Cardiac muscle cell (in vitro differentiated cells and primary cell): ENCODE data around the gene ERCC5. TPM values are rescaled to one million over a fixed set of nuclear protein-coding genes. Genes with fewer than 3 reads are reported as not detected.

Experiments
- DNase-seq, 2 donors: peaks; one replicate each; pipeline versions ENCODE4 v3.0.0 to v3.0.0-alpha.2; 2010 to 2017; ENCODE audit warnings: low read depth in 1 of 2, low spot score in 1 of 2
- H3K27ac ChIP-seq: fragments of 200-600 bp; sonication (generic); 2 replicates; pipeline ENCODE4 v1.5.1; 2016
- H3K27me3 ChIP-seq: fragments of 200-600 bp; sonication (generic); 2 replicates; pipeline ENCODE4 v1.6.0; 2016; ENCODE audit warnings: control low read depth
- H3K36me3 ChIP-seq: fragments of 200-600 bp; sonication (generic); 2 replicates; pipeline ENCODE4 v1.5.1; 2016; ENCODE audit warnings: control low read depth
- H3K4me1 ChIP-seq: fragments of 200-600 bp; sonication (generic); 2 replicates; pipeline ENCODE4 v1.8.1; 2017; ENCODE audit warnings: low read depth, mild to moderate bottlenecking, mixed run types
- H3K4me3 ChIP-seq: fragments of 200-600 bp; sonication (generic); 2 replicates; pipeline ENCODE4 v1.5.1; 2016; ENCODE audit warnings: mild to moderate bottlenecking
- H3K9me3 ChIP-seq: fragments of 200-600 bp; sonication (generic); 2 replicates; pipeline ENCODE4 v1.5.1; 2017; ENCODE audit warnings: low read depth, mild to moderate bottlenecking, control low read depth
- polyA plus RNA-seq: library from polyadenylated mRNA; unstranded; fragments of >200 nt; fragmentation: Nextera tagmentation; extraction: Ambion mirVana; gene quantifications from 2 replicates; pipeline ENCODE4 v1.2.1, GENCODE V29; 2016
- total RNA-seq: library from RNA; depleted of rRNA; stranded (reverse); fragments of >200 nt; gene quantifications from 2 replicates; pipeline ENCODE4 v1.2.3, GENCODE V29; 2016
- TF ChIP-seq, protein P1 (sequence below): IDR thresholded peaks from 2 replicates; pipeline ENCODE4 v1.5.1; 2012; ENCODE audit warnings: low read depth, mild to moderate bottlenecking, low read length

The ERCC5 gene
- total and polyA plus RNA-seq, 2 experiments from 2014 or later = 24.9 to 84.3 TPM

DNA sequence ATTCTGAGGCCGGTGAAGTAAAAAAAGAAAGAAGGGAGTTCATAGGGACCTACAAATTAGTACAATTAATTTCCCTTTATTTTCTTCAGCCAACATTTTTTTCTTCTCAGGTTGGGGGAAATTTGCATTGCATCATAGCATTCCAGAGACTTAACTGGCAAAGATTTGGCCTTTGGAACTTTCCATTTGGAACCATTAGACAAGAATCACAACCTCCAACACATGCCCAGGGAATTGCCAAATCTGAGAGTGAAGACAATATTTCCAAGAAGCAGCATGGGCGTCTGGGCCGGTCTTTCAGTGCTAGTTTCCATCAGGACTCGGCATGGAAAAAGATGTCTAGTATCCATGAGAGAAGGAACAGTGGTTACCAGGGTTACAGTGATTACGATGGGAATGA is 6.4 kb upstream of the ERCC5 start:
- TF ChIP-seq, protein P1, sequence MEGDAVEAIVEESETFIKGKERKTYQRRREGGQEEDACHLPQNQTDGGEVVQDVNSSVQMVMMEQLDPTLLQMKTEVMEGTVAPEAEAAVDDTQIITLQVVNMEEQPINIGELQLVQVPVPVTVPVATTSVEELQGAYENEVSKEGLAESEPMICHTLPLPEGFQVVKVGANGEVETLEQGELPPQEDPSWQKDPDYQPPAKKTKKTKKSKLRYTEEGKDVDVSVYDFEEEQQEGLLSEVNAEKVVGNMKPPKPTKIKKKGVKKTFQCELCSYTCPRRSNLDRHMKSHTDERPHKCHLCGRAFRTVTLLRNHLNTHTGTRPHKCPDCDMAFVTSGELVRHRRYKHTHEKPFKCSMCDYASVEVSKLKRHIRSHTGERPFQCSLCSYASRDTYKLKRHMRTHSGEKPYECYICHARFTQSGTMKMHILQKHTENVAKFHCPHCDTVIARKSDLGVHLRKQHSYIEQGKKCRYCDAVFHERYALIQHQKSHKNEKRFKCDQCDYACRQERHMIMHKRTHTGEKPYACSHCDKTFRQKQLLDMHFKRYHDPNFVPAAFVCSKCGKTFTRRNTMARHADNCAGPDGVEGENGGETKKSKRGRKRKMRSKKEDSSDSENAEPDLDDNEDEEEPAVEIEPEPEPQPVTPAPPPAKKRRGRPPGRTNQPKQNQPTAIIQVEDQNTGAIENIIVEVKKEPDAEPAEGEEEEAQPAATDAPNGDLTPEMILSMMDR = no peak
- Histone ChIP-seq H3K27ac (no peak overlapping the region), H3K4me3 (no peak overlapping the region), H3K36me3 (peaks cover 3% of the 10 kb centered on the region), H3K9me3 (no peaks in the 10 kb centered on the region), H3K27me3 (no peaks in the 10 kb centered on the region), H3K4me1 (no peaks in the 10 kb centered on the region)
- peak in 1 of 2 donors; percentile 65 for DNase-seq

DNA sequence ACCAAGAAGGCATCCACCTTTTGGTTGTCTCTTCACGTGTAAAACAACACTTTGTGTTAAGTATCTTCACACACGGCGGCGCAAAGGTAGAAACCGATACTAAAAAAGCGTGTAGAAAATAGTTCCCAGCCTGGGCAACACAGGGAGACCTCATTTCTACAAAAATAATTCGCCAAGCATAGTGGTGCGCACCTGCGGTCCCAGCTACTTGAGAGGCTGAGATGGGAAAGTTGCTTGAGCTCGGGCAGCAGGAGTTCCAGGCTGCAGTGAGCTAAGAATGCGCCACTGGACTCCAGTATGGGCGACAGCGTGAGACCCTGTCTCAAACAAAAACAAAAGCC is 573 bp upstream of the ERCC5 start:
- peak overlapping the region; percentile 96 for H3K27ac ChIP-seq
- no peaks in the 10 kb centered on the region for H3K36me3 ChIP-seq
- no peak for DNase-seq
- TF ChIP-seq, protein P1 = no peak
- peak overlapping the region; percentile 93 for H3K4me3 ChIP-seq
- no peaks in the 10 kb centered on the region for H3K4me1 ChIP-seq
- H3K27me3 ChIP-seq = no peaks in the 10 kb centered on the region
- no peaks in the 10 kb centered on the region for H3K9me3 ChIP-seq

DNA sequence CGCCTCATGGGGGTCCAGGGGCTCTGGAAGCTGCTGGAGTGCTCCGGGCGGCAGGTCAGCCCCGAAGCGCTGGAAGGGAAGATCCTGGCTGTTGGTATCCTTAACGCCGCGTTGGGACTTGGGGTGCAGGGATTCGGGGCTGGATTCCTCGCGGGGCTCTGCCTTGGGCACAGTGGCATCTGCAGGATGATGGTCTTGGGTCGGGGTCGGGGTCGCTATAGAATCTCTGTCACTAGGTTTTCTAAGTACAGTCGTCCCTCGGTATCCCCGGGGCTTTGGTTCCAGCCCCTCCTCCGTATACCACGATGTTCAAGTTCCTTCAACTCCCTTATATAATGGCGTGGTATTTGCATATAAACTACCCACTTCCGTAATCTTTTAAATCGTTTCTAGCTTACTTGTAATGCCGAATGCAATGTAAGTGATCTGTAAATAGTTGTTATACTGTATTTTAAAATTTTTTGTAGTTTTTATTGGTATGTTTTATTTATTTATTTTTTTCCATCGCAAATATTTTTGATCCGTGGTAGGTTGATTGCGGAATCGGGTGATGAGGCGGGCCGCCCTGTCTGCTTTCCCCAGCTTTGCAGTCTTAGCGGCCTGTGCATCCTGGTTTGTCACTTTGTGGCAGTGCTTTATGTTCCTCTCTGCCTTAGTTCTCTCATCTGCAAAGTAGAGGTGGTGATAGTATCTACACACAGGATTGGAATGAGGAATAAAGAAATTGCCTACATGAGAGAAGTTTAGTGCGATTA is 606 bp downstream of the ERCC5 start:
- H3K36me3 ChIP-seq = no peaks in the 10 kb centered on the region
- no peaks in the 10 kb centered on the region for H3K27me3 ChIP-seq
- H3K27ac ChIP-seq = peak overlapping the region; percentile 96
- TF ChIP-seq, protein P1 = no peak
- H3K4me3 ChIP-seq = peak overlapping the region; percentile 93
- DNase-seq = peak; percentile 39 to 49
- no peaks in the 10 kb centered on the region for H3K4me1 ChIP-seq
- no peaks in the 10 kb centered on the region for H3K9me3 ChIP-seq

DNA sequence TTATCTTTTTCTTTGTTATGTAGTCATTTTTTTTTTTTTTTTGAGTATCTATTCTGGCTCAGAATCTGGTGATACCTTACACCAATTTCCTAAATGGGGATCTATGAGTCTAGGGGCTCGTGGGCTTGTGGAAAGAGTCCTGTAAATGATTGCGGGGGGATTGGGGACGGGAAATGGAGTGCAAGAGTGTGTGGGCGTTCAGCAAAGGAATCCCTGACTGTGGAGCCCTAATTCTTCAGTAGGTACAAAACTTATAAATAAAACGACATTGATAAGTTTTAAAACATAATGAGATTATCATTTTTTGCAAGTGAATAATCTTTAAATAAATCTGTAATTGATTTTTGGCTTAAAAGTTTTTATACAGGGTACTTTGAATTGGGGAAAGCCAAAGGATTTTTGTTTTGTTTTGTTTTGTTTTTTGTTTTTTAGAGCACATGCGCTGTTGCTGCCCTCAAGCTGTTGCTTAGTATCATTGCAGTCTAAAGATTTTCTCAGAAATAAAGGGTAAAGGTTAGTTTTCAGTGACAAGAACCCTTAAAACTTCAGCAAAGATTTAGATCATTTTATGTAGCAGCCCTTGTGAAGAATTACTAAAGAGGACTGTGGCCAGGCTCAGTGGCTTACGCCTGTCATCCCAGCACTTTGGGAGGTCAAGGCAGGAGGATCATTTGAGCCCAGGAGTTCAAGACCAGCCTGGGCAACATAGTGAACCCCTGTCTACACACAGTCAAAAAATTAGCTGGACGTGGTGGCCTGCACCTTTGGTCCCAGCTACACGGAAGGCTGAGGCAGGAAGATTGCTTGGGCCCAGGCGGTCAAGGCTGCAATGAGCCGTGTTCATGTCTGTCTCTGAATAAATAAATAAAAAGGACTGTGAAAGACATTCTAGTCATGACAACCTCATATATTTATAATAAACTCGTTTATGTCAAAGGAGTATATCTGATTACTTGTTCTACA is 1.7 kb downstream of the ERCC5 start:
- Histone ChIP-seq H3K9me3 (no peaks in the 10 kb centered on the region), H3K36me3 (no peaks in the 10 kb centered on the region), H3K4me3 (peak overlapping the region; percentile 93), H3K4me1 (no peaks in the 10 kb centered on the region), H3K27ac (no peak overlapping the region), H3K27me3 (no peaks in the 10 kb centered on the region)
- DNase-seq = peak; percentile 35 to 60
- TF ChIP-seq, protein P1 = peak; percentile 70

- Histone ChIP-seq H3K4me3 (no peak overlapping the region), H3K27ac (no peak overlapping the region), H3K4me1 (no peaks in the 10 kb centered on the region)
Measured at GRCh38 chr13:102848956-102849355, 3.1 kb downstream of the ERCC5 start.

More at GRCh38 chr13:102848956-102849355, 3.1 kb downstream of the ERCC5 start:
- no peak for DNase-seq
- Histone ChIP-seq H3K36me3 (peaks cover 4% of the 10 kb centered on the region), H3K9me3 (no peaks in the 10 kb centered on the region), H3K27me3 (no peaks in the 10 kb centered on the region)
- TF ChIP-seq, protein P1 = no peak
